ENCODE measurements around the gene RIN1.

RIN1 gene

DNA sequence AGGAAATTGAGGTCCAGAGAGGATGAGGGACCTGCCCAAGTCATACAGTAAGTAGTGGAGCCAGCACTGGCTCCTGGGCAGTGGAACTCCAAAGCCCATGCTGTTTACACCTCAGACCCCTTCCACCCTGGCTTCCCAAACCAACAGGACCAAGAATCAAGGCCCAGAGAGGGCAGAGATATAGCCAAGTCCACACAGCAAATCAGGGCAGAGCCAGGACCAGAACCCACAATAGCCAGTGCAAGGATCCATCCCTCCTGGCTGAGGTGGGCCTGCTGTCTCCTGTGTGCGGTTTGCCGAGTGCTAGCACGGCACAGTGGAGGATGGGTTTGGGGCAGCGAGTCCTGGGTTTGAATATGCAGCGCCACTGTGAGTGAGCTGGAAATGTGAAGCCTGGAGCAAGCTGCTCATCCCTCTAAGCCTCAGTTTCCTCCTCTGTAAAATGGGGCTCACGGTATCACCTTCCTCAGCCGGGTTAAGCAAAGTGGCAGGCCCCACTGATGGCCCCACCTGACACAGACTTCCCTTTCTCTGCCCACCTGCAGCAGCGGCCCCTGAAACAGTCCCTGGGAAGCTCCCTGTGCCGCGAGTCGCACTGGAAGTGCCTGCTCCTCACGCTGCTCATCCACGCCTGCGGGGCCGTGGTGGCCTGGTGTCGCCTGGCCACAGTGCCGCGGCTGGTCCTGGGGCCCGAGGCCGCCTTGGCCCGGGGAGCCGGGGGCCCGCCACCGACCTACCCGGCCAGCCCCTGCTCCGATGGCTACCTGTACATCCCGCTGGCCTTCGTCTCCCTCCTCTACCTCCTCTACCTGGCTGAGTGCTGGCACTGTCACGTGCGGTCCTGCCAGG is 42.2 kb downstream of the RIN1 start:
- no peak for DNase-seq

- DNase-seq = no peak
These were observed 42.9 kb downstream of the RIN1 start for GRCh38 chr11:66293352-66293751.

DNA sequence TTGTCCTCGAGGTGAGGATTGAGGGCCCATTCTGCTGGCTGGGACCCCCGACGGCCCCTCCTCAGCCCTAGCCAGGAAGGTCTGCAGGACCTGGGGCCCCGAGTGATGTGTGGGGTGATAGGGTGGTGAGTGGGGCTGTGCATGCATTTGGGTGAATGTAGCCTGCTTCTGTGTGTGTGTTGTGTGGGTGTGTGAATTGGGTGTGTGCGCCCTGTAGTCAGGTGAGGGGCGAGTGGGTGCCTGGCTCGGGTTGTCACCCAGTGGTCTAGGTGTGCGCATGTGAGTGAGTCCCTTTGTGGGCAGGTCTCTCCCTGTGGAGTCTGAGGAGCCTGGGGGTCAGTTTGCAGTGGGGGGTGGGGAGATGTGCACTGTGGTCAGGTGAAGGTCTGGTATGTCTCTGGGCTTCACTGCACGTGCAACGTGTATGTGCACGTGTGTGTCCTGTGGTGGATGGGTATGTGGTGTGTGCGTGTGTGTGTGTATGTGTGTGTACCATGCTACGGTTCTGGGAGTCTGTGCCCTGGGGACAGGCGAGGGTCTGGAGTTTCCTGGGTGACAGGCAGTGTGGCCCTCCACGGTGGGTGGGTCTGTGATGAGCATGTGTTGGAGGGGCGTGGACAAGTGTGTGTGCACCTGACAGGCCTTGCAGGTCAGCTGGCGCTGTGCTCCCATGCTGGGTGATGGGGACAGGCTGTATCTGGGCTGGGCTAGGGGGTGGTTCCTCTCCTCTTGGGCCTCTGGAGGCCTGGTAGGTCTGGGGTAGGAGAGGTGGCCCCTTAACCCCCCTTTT is 43.5 kb downstream of the RIN1 start:
- DNase-seq = no peak

GRCh38 chr11:66291706-66292542 is 44.3 kb downstream of the RIN1 start, which contains the start of gene TMEM151A:
TSS of gene TMEM151A (plus strand) at chr11:66291894. CDS start at chr11:66292014, 120 bp downstream.
- no peak for DNase-seq

DNA sequence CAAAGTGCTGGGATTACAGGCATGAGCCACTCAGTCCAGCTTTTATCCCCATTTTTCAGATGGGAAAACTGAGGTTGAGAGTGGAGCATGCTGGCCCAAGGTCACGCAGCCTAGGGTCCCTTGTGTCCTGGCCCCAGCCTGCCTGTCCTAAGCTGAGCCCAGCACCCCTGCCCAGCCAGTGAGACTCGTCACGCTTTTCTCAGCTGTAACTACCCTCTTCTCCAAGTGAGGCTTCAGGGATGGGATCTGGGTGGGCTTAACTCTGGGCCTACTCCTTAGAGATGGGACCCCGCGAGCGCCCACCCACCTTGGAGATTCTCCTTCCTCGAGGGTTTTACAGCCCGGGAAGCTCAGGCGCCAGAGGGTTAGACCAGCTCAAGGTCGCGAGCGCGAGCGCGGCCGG is 44.9 kb downstream of the RIN1 start:
- DNase-seq = no peak

- no peak for DNase-seq
These were observed 46.0 kb downstream of the RIN1 start for GRCh38 chr11:66290330-66290621.

GRCh38 chr11:66289548-66290329 is 46.5 kb downstream of the RIN1 start:
- DNase-seq = no peak

DNA sequence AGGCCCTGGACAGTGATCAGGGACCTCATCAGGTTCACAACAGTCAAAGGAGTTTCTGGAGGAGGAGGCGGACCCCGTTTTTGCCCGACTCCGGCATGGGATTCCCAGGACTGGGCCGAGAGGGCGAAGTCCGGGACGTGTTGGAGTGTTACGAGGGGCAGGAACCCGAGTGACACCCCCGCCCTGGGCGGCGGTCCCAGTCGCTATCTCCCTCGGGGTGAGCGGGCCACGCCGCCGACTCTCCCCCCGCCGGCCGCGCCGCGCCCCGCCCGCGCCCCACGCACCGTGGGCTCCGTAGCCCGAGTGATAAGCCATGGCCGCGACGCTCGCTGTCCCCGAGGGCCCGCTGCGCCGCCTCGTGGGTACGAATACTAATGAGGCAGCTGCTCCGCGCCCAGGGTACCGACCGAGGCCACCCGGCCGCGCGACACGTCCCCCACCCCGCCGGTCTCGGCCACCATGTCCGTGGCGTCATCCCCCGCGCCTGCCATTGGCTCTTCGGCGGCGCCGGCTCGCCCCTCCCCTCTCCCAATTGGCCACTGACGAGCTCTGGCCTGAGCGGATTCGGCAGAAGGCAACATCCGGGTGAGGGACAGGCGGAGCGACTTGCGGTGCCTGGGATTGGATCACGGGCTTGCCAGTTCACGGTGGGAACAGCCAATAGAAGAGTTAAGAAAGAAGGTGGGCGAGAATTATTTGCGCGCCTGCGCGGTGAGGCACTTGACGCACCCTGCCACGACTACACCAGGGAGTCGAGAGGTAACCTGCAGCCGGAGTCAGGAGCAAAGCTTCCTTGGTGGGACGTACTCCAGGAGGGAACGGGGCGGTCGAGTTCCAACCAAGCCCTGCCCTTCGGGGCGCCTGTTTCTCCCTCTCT is 47.3 kb downstream of the RIN1 start, which contains the start of gene YIF1A:
YIF1A (minus strand) TSS at position 473 of the 877 bp plus-strand sequence; CDS start at position 315, 158 bp downstream.
- peak; percentile 97 for DNase-seq

DNA sequence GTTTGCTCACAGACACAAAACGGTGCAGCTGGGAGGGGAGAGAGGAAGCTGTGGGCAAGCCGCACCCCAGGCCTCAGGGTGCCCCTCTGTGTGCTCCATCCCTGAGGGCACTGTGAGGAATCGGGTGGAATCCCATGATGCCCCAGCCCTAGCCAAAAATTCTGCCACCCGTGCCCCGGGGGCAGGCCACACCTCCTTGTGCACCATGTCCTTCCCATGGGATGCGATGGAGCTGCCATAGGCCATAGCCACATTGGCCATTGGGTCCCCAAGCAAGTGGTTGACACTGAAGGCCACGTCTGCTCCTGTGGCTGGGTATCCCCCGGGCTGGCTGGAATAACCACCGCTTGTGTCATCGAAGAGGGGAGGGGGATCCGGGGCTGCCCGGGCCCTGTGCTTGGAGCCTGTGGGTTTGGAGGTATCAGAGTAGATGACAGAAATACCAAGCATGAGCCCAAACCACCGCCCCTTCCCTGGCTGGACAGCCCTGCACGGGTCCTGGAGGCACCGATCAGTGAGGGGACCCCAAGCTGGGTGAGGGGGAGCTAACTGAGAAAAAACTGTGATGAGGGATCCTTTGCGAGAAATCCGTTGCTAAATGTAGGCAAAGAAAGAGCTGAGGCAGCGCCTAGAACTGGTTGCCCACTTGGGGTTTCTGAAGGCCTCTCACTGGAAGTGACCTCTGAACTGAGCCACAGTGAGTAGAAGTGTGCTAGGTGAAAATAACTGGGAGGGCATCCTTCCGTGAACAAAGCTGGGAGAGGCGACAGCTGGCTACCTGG is 48.2 kb downstream of the RIN1 start:
- DNase-seq = no peak

- DNase-seq = no peak
These were observed 48.9 kb downstream of the RIN1 start for GRCh38 chr11:66287211-66287888.

DNA sequence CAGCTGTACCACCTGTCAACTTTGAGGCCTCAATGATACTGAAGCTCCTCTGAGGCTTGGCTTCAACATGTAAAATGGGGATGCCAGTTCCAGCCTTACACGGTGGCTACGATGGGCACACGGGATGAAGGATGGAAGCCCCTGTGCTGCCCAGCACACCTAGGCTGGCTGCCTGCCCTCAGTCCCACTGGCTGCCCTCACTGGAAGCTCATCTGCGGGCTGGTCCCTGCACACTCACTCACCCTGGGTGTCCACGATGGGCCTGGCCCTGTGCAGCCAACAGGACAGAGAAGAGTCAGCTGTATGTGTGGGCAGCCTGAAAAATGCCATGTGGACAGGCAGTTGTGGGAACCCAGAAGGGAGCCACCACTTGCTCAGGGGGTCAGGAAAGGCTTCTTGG is 49.5 kb downstream of the RIN1 start:
- DNase-seq = no peak

DNA sequence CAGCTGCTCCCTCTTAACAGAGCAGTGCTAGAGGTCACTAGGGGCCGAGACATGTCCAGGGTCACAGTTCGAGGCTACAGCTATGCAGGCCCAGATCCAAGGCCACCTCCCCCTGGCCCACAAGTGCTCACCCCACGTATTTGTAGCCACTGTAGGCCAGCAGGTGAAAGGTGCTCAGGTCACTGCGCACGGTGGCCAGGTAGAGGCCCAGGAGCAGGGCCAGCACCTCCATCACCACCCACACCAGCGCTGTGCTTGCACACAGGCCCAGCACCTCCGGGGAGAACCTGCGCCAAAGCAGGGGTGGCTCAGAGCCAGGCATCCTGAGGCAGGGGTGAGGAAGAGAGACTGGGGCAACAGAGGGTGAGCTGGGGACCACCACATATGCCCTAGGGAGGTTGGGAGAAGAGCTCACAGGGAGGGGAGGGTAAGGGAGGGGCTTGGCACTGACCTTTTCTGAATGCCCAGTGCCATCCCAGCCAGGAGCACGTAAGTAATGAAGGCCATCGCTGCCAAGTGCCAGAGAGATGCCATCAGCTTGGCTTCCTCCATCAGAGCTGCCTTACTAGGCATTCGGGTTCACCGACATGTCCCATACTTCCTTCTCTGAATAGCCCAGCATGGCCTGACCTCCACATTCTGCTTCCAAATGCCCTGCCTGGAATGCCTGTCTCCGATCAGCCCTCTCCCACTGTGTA is 50.8 kb downstream of the RIN1 start:
- DNase-seq = no peak

DNA sequence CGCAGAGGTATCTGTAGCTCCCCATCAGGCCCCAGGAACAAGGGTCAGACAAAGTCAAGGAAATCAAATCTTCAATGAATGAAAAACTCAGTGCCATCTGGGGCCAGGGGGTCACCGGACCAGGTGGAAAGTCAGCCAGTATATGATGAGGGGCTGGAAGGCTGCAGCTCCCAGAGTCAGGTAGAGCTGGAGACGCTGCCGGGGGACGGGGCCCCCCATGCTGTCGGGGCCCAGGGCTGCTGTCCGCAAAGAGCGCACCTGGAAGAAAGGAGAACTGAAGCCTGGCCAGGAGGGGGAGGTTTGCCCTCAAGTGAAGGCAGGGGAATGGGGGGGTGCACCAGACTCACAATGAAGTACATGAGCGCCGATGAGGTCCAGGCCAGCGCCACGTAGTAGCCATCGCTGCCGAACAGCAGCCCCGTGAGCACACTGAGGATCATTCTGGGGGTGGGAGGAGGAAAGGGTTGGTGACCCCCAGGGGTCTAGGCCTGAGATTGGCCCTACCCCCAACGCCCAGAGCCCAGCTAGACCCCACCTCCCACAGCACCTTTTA is 51.6 kb downstream of the RIN1 start:
- no peak for DNase-seq

- no peak for DNase-seq
These were observed 52.7 kb downstream of the RIN1 start for GRCh38 chr11:66283461-66284105.

DNA sequence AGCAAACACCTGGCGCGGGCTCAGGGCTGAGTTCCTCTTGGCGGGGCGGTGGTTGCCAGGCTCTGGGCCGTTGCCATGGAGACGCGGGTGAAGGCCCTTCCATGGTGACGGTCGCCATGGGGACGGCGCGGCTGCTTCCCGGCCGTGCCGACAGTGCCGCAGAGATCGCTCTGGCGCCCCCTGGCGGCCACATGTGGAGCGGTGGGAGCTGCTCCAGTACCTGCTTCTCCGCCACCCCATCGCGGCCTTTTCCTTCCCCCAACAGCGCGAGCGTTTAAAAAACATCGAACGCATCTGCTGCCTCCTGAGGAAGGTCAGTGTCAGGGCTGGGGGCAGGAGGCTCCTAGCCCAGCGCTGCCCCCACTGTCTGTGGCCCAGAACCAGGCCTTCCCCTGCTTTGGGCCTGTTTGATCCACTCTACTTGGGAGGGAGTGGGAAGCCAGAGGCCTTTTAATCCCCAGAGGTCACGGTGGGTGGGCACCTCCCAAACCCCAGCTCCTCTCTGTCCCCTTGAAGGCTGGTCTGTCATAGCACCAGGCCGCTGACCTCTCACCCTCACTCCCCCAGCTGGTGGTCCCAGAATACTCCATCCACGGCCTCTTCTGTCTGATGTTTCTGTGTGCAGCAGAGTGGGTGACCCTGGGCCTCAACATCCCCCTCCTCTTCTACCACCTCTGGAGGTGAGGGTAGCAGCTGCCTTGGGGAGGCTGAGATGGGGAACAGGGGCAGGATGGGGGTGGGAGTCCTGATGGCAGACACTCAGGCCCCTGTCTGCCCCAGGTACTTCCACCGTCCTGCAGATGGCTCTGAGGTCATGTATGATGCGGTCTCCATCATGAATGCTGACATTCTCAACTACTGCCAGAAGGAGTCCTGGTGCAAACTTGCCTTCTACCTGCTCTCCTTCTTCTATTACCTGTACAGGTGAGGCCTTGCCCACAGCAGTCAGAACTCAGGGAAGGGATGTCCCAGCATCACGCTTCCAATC is 53.5 kb downstream of the RIN1 start:
- peak; percentile 99 for DNase-seq

Data from activated CD4-positive, alpha-beta T cell treated with anti-CD3 and anti-CD28 coated beads for 1 hour (primary cell).